H1 (cell line): ENCODE data around the gene FHL2. TPM values are rescaled to one million over a fixed set of nuclear protein-coding genes. Genes with fewer than 3 reads are reported as not detected.

Experiments used
- ATF3 ChIP-seq: IDR thresholded peaks from 2 replicates; pipeline ENCODE4 v1.6.1; 2011; ENCODE audit warnings: low read depth, mild to moderate bottlenecking, low read length; ENCODE audit not compliant: insufficient read depth
- E2F6 ChIP-seq: IDR thresholded peaks from 2 replicates; pipeline ENCODE4 v1.6.1; 2012; ENCODE audit warnings: inconsistent platforms
- EP300 ChIP-seq, 2 experiments: IDR thresholded peaks; 1 replicate in 1 of 2; 2 replicates in 1 of 2; pipeline ENCODE4 v1.6.1; 2011 to 2012; ENCODE audit warnings: low read depth in 2 of 2, low read length in 2 of 2, mild to moderate bottlenecking in 2 of 2, borderline replicate concordance in 1 of 2, inconsistent platforms in 1 of 2, moderate library complexity in 1 of 2
- FOSL1 ChIP-seq: IDR thresholded peaks from 2 replicates; pipeline ENCODE4 v1.6.1; 2011; ENCODE audit warnings: mild to moderate bottlenecking, low read depth, low read length, moderate library complexity; ENCODE audit not compliant: insufficient read depth
- HDAC2 ChIP-seq, 2 experiments: fragments of 300-600 bp in 1 of 2; sonication (generic) in 1 of 2; IDR thresholded peaks; 2 replicates each; pipeline ENCODE4 v1.6.1; 2011 to 2012; ENCODE audit warnings: low read depth in 2 of 2, low read length in 2 of 2, mild to moderate bottlenecking in 2 of 2, moderate library complexity in 2 of 2, borderline replicate concordance in 1 of 2, inconsistent platforms in 1 of 2
- RNF2 ChIP-seq: fragments of 200-900, 300-1000 bp; sonication (generic); IDR thresholded peaks from 2 replicates; pipeline ENCODE4 v1.7.1; 2016; ENCODE audit warnings: borderline replicate concordance, low read depth, mild to moderate bottlenecking, antibody characterized with exemption, low read length; ENCODE audit not compliant: poor library complexity, severe bottlenecking; ENCODE audit errors: missing control alignments
- SAP30 ChIP-seq: fragments of 300-600 bp; sonication (generic); IDR thresholded peaks from 2 replicates; pipeline ENCODE4 v1.7.1; 2012; ENCODE audit warnings: low read length, moderate library complexity, mild to moderate bottlenecking, inconsistent platforms; ENCODE audit not compliant: insufficient read depth, insufficient replicate concordance
- TEAD4 ChIP-seq: IDR thresholded peaks from 2 replicates; pipeline ENCODE4 v1.6.1; 2012; ENCODE audit warnings: low read depth, low read length, inconsistent platforms, mixed read lengths
- polyA plus RNA-seq, 7 experiments: library from polyadenylated mRNA; depleted of rRNA in 3 of 7; stranded (reverse) in 5 of 7; unstranded in 2 of 7; fragments of >200 nt in 5 of 7; fragments of 200-250 nt in 2 of 7; gene quantifications; 1 replicate in 5 of 7; 2 replicates in 1 of 7; 4 replicates in 1 of 7; pipeline versions ENCODE4 v1.2.1 to v1.2.3, GENCODE V29; 2011 to 2013; ENCODE audit warnings: missing spikeins in 2 of 7, mixed read lengths in 2 of 7
- total RNA-seq: library from RNA; stranded (reverse); fragmentation: NEBNext Ultra II Directional; extraction: Animal tissue kit (Norgen Biotek cat#: 25700); gene quantifications from 2 replicates; pipeline ENCODE4 v1.2.1, GENCODE V29; 2021
- TF ChIP-seq, protein P1 (sequence below): IDR thresholded peaks from 2 replicates; pipeline ENCODE4 v1.6.1; 2012; ENCODE audit warnings: inconsistent platforms

The FHL2 gene
- total and polyA plus RNA-seq, 2 of the 8 experiments (the other 6 are each of a cell fraction or from before 2014, with no cell fraction given): 33.2 to 64.3 TPM

DNA sequence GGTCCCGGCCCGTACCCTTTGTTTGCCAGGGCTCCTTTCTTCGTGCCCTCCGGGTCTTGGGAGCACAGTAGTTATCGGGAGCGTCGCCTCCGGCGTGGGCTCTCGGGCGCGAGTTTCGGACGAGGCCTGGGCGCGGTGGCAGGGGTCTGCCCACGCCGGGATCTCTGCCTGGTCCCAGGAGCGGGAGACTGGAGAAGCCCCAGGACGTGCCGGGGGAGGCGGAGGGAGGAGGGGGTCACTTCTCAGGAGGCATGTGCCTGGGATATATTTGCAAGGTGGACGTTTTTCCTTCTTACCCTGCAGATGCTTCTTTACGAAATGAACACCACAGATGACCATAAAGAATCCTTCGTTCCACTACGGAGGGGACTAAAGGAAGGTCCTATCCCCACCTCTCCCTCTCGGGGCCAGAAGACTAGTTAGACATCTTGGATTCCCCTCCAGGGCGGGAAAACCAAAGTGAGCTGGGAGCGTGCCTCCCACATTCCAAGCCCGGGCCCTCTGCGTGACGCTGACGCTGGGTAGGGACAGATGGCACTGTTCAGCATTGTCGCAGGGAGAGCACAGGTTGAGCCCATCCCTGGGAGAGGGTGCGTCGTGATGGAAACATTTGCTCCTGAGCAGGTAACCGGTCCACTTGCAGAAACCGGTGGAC, 483 bp upstream of the FHL2 start (continued):
- TF ChIP-seq E2F6 (peak; percentile 99), RNF2 (peak; percentile 58), ATF3 (no peak), EP300 (IDR thresholded peaks at IDR 0.05; ENCODE audit: borderline replicate concordance in 1 of 2, low read depth in 2 of 2, low read length in 2 of 2) (no peak), FOSL1 (no peak), TEAD4 (peak; percentile 79), HDAC2 (IDR thresholded peaks at IDR 0.05; ENCODE audit: borderline replicate concordance in 1 of 2, low read depth in 2 of 2, low read length in 2 of 2) (0 out of 4 replicates have a peak, but pooled peaks of 1 of the 2 experiments have one; percentile 50), SAP30 (no peak)
- TF ChIP-seq, protein P1, sequence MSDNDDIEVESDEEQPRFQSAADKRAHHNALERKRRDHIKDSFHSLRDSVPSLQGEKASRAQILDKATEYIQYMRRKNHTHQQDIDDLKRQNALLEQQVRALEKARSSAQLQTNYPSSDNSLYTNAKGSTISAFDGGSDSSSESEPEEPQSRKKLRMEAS: peak; percentile 90
